HEK293T (cell line): Measurements from ENCODE around the gene LRRK1.

ENCODE experiments used
- CTCF ChIA-PET: fragments of 350-600 bp; formaldehyde crosslinking; extraction: SDS; loops from one replicate; lab custom pipeline; 2021; ENCODE audit warnings: antibody characterized with exemption, inconsistent platforms; lab: Yijun Ruan, JAX
- POLR2A ChIA-PET: fragments of 350-600 bp; formaldehyde crosslinking; extraction: SDS; loops from one replicate; lab custom pipeline; 2020; ENCODE audit warnings: antibody characterized with exemption, inconsistent platforms; lab: Yijun Ruan, JAX
- DNase-seq: peaks from one replicate; pipeline ENCODE4 v3.0.0; 2012; ENCODE audit warnings: mixed read lengths; ENCODE audit errors: extremely low spot score
- ARNT ChIP-seq: fragments of 450-650 bp; IDR thresholded peaks from 2 replicates; pipeline ENCODE4 v1.6.1; 2017; ENCODE audit warnings: mild to moderate bottlenecking
- BHLHE40 ChIP-seq: fragments of 450-650 bp; IDR thresholded peaks from 2 replicates; pipeline ENCODE4 v1.6.1; 2016; ENCODE audit warnings: mild to moderate bottlenecking, moderate library complexity, borderline replicate concordance
- CTBP1 ChIP-seq: fragments of 450-650 bp; IDR thresholded peaks from 2 replicates; pipeline ENCODE4 v1.6.1; 2016; ENCODE audit warnings: borderline replicate concordance
- ELF4 ChIP-seq: fragments of 450-650 bp; IDR thresholded peaks from 2 replicates; pipeline ENCODE4 v1.6.1; 2017; ENCODE audit warnings: antibody characterized with exemption
- FOXA1 ChIP-seq: fragments of 450-650 bp; IDR thresholded peaks from 2 replicates; pipeline ENCODE4 v1.6.1; 2016; ENCODE audit warnings: mild to moderate bottlenecking
- FOXK2 ChIP-seq: fragments of 450-650 bp; IDR thresholded peaks from 2 replicates; pipeline ENCODE4 v1.6.1; 2016; ENCODE audit warnings: mild to moderate bottlenecking
- FOXM1 ChIP-seq: fragments of 450-650 bp; IDR thresholded peaks from 2 replicates; pipeline ENCODE4 v1.6.1; 2017; ENCODE audit warnings: mild to moderate bottlenecking, borderline replicate concordance
- HDGF ChIP-seq: fragments of 450-650 bp; IDR thresholded peaks from 2 replicates; pipeline ENCODE4 v1.6.1; 2017; ENCODE audit warnings: antibody characterized with exemption, borderline replicate concordance
- L3MBTL2 ChIP-seq: fragments of 450-650 bp; conservative IDR thresholded peaks from 2 replicates; pipeline ENCODE4 v1.6.1; 2016; ENCODE audit warnings: mild to moderate bottlenecking
- LEF1 ChIP-seq: fragments of 450-650 bp; IDR thresholded peaks from 2 replicates; pipeline ENCODE4 v1.6.1; 2017; ENCODE audit warnings: mild to moderate bottlenecking, borderline replicate concordance
- NFRKB ChIP-seq: fragments of 450-650 bp; IDR thresholded peaks from 2 replicates; pipeline ENCODE4 v1.6.1; 2016; ENCODE audit warnings: mild to moderate bottlenecking, moderate library complexity
- SP1 ChIP-seq: fragments of 450-650 bp; IDR thresholded peaks from 2 replicates; pipeline ENCODE4 v1.6.1; 2017
- SUZ12 ChIP-seq: fragments of 450-650 bp; IDR thresholded peaks from 2 replicates; pipeline ENCODE4 v1.6.1; 2016; ENCODE audit warnings: mild to moderate bottlenecking
- TARDBP ChIP-seq: fragments of 450-650 bp; IDR thresholded peaks from 2 replicates; pipeline ENCODE4 v1.6.1; 2016
- ZNF384 ChIP-seq: fragments of 450-650 bp; IDR thresholded peaks from 2 replicates; pipeline ENCODE4 v1.6.1; 2016
- TF ChIP-seq, protein P1 (sequence below): fragments of 450-650 bp; IDR thresholded peaks from 2 replicates; pipeline ENCODE4 v1.6.1; 2016

Gene LRRK1

GRCh38 chr15:100913961-100914360 lies 5.2 kb upstream of the LRRK1 start:
- no peak for DNase-seq
- ChIA-PET CTCF (no interaction called here), POLR2A (no interaction called here)
- TF ChIP-seq ARNT (no peak), SUZ12 (no peak), FOXM1 (no peak), L3MBTL2 (no peak), LEF1 (no peak), BHLHE40 (no peak), HDGF (no peak), ZNF384 (no peak), FOXK2 (no peak), NFRKB (no peak), ELF4 (no peak), TARDBP (no peak)
- TF ChIP-seq, protein P1, sequence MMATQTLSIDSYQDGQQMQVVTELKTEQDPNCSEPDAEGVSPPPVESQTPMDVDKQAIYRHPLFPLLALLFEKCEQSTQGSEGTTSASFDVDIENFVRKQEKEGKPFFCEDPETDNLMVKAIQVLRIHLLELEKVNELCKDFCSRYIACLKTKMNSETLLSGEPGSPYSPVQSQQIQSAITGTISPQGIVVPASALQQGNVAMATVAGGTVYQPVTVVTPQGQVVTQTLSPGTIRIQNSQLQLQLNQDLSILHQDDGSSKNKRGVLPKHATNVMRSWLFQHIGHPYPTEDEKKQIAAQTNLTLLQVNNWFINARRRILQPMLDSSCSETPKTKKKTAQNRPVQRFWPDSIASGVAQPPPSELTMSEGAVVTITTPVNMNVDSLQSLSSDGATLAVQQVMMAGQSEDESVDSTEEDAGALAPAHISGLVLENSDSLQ = no peak

GRCh38 chr15:100914876-100915275 lies 4.3 kb upstream of the LRRK1 start:
- ChIA-PET POLR2A (no interaction called here), CTCF (no interaction called here)
- no peak for DNase-seq
- TF ChIP-seq ZNF384 = no peak
- TF ChIP-seq BHLHE40 = no peak
- TF ChIP-seq, protein P1 = no peak
- no peak for TF ChIP-seq ELF4
- no peak for TF ChIP-seq FOXK2
- TF ChIP-seq CTBP1 = no peak
- no peak for TF ChIP-seq HDGF
- no peak for TF ChIP-seq L3MBTL2
- no peak for TF ChIP-seq LEF1
- no peak for TF ChIP-seq TARDBP
- TF ChIP-seq SP1 = no peak
- no peak for TF ChIP-seq NFRKB

- TF ChIP-seq HDGF = no peak
- no peak for TF ChIP-seq ELF4
- no peak for TF ChIP-seq CTBP1
- TF ChIP-seq BHLHE40 = no peak
- no peak for TF ChIP-seq ZNF384
- TF ChIP-seq FOXM1 = no peak
- TF ChIP-seq NFRKB = no peak
- no peak for TF ChIP-seq FOXK2
- TF ChIP-seq, protein P1 = no peak
- no peak for TF ChIP-seq SP1
- TF ChIP-seq FOXA1 = no peak
- no peak for TF ChIP-seq ARNT
- no peak for TF ChIP-seq LEF1
- TF ChIP-seq L3MBTL2 = no peak
- ChIA-PET POLR2A (interaction anchor here (1.1 kb wide), 1 partner anchor 90 kb away, joined by 3 read pairs; no protein-coding TSS in a partner anchor), CTCF (interaction anchor here (0.6 to 2.5 kb wide), 6 partner anchors 9 to 185 kb away, joined by 3 to 34 read pairs (median 4); no protein-coding TSS in a partner anchor)
- peak; percentile 86 for DNase-seq
Measured at GRCh38 chr15:100918034-100918689, 995 bp upstream of the LRRK1 start.

DNA sequence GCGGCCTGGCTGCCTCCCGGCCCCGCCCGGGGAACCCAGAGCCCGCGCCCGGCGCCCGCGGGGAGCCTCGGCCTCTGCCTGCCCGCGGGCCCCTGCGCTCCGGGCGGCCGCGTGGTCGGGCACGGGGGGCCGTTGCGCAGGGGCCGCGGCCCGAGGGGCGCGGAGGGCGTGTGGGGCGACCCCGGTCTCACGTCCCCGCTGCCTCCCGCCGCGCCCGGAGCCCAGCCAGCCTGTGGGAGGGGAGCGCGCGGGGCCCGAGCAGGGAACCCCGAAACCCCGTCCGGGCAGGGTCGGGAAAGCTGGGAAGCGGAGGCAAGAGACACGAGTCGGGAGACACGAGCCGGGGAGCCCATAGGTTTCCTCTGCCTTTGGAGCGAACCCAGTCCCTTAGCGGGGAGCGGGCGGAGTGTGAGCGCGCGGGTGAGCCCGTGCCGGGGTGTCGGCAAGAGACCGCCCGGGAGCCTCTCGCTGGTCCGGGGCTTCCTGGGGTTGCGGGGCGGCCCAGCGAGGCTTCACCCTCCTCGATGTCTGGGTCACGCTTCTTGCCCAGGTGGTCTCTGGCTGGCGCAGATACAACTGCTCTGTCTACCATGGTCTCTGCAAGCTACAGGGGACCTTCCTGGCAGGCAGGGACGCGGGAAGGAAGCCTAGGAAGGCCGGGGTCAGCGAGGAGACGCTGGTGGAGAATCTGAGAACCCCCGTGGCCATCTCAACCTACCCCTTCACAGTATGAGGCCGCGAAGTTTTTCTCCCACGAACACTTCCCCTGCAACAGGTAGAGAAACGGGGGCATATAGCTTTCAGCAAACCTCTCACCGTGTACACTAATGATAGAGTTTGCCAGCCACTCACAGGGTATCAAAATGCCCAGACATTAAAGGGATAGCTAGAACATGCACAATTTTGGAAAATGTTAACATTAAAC lies 586 bp downstream of the LRRK1 start:
- ChIA-PET POLR2A (no interaction called here), CTCF (interaction anchor here (1.0 to 1.3 kb wide), 3 partner anchors 10 to 89 kb away, joined by 3 read pairs; no protein-coding TSS in a partner anchor)
- TF ChIP-seq LEF1 = no peak
- TF ChIP-seq TARDBP = no peak
- no peak for TF ChIP-seq BHLHE40
- TF ChIP-seq CTBP1 = no peak
- no peak for TF ChIP-seq FOXM1
- TF ChIP-seq SP1 = no peak
- no peak for TF ChIP-seq ARNT
- no peak for TF ChIP-seq NFRKB
- no peak for TF ChIP-seq FOXK2
- DNase-seq = no peak

- ChIA-PET CTCF (interaction anchor here (1.0 to 1.3 kb wide), 3 partner anchors 9 to 88 kb away, joined by 3 read pairs; no protein-coding TSS in a partner anchor), POLR2A (no interaction called here)
- TF ChIP-seq TARDBP = no peak
- TF ChIP-seq ELF4 = no peak
- TF ChIP-seq LEF1 = no peak
- DNase-seq = no peak
Measured at GRCh38 chr15:100920516-100921135, 1.5 kb downstream of the LRRK1 start.
